DOHH2 (cell line): ENCODE measurements around the gene RIMKLB.
A peak's percentile ranks its signal among the peaks of the same experiment; 100 is the strongest.

Experiments used
- H3F3A ChIP-seq: fragments of 200-600 bp; sonication (generic), shearing (Covaris generic); 2 replicates; pipeline ENCODE4 v1.6.0; 2016; ENCODE audit warnings: antibody characterized with exemption, mild to moderate bottlenecking; ENCODE audit not compliant: control insufficient read depth, insufficient read depth
- H3K27ac ChIP-seq: fragments of 200-600 bp; sonication (generic); 2 replicates; pipeline ENCODE4 v1.5.1; 2014; ENCODE audit warnings: low read depth, mild to moderate bottlenecking, low read length, moderate library complexity
- H3K27me3 ChIP-seq: fragments of 200-600 bp; sonication (generic); 2 replicates; pipeline ENCODE4 v1.6.1; 2014; ENCODE audit warnings: mild to moderate bottlenecking, low read length, mixed read lengths; ENCODE audit not compliant: control insufficient read depth
- H3K36me3 ChIP-seq: fragments of 200-600 bp; sonication (generic); 2 replicates; pipeline ENCODE4 v1.6.1; 2014; ENCODE audit warnings: mild to moderate bottlenecking, low read length, moderate library complexity, mixed read lengths; ENCODE audit not compliant: control insufficient read depth
- H3K4me1 ChIP-seq: fragments of 200-600 bp; sonication (generic); 2 replicates; pipeline ENCODE4 v1.6.1; 2014; ENCODE audit warnings: mild to moderate bottlenecking, low read length, mixed read lengths; ENCODE audit not compliant: control insufficient read depth
- H3K4me2 ChIP-seq: fragments of 200-600 bp; sonication (generic); 2 replicates; pipeline ENCODE4 v1.6.0; 2014; ENCODE audit warnings: mild to moderate bottlenecking, low read length, moderate library complexity
- H3K4me3 ChIP-seq: fragments of 200-600 bp; sonication (generic); 2 replicates; pipeline ENCODE4 v1.5.1; 2014; ENCODE audit warnings: mild to moderate bottlenecking, low read length, mixed read lengths
- H3K79me2 ChIP-seq: fragments of 200-600 bp; sonication (generic); 2 replicates; pipeline ENCODE4 v1.6.1; 2014; ENCODE audit warnings: mild to moderate bottlenecking, low read length, mixed read lengths; ENCODE audit not compliant: control insufficient read depth
- H3K9me2 ChIP-seq: fragments of 200-600 bp; sonication (generic); replicated peaks from 2 replicates; pipeline ENCODE4 v1.6.1; 2014; ENCODE audit warnings: mild to moderate bottlenecking, low read length, mixed read lengths; ENCODE audit not compliant: control insufficient read depth
- H3K9me3 ChIP-seq: fragments of 200-600 bp; sonication (generic); 2 replicates; pipeline ENCODE4 v1.6.1; 2014; ENCODE audit warnings: antibody characterized with exemption, low read length, mixed read lengths; ENCODE audit not compliant: control insufficient read depth, insufficient read depth
- H4K20me1 ChIP-seq: fragments of 200-600 bp; sonication (generic); 2 replicates; pipeline ENCODE4 v1.6.0; 2014; ENCODE audit warnings: low read depth, mild to moderate bottlenecking, antibody characterized with exemption, low read length, moderate library complexity; ENCODE audit not compliant: control insufficient read depth, insufficient read depth
- CTCF ChIP-seq: fragments of 200-600 bp; sonication (generic); IDR thresholded peaks from one replicate; pipeline ENCODE4 v1.5.1; 2014; ENCODE audit warnings: antibody characterized with exemption, mild to moderate bottlenecking, low read depth, low read length; ENCODE audit not compliant: poor library complexity, severe bottlenecking
- EZH2phosphoT487 ChIP-seq: fragments of 200-600 bp; sonication (generic); IDR thresholded peaks from 2 replicates; pipeline ENCODE4 v1.6.1; 2017; ENCODE audit warnings: borderline replicate concordance, mild to moderate bottlenecking, antibody characterized with exemption, low read length, moderate library complexity, mixed read lengths

Gene RIMKLB

GRCh38 chr12:8681129-8681884 is 16.5 kb upstream of the RIMKLB start:
- H3K4me3 ChIP-seq: no peak overlapping the region
- TF ChIP-seq CTCF (no peak), EZH2phosphoT487 (no peak)
- H3K27ac ChIP-seq: no peak overlapping the region
- H3K4me1 ChIP-seq: peaks cover 32% of the 10 kb centered on the region
- no peaks in the 10 kb centered on the region for H3K27me3 ChIP-seq
- peaks cover 4% of the 10 kb centered on the region; the same call in 1 of the 2 replicates for H3F3A ChIP-seq
- 0 out of 2 replicates have a peak overlapping the region, but pooled peaks have one; percentile 6 for H3K4me2 ChIP-seq
- no peaks in the 10 kb centered on the region for H3K9me2 ChIP-seq
- H3K79me2 ChIP-seq: no peaks in the 10 kb centered on the region
- no peaks in the 10 kb centered on the region for H4K20me1 ChIP-seq
- no peaks in the 10 kb centered on the region for H3K9me3 ChIP-seq
- no peaks in the 10 kb centered on the region for H3K36me3 ChIP-seq

- H3K4me1 ChIP-seq: peaks cover 62% of the 10 kb centered on the region
- H3K4me3 ChIP-seq: no peak overlapping the region
- H3K4me2 ChIP-seq: peak overlapping the region; percentile 30
- H3K27ac ChIP-seq: peak overlapping the region; percentile 16; the same call in 1 of the 2 replicates
- H3K79me2 ChIP-seq: no peaks in the 10 kb centered on the region
- H3K36me3 ChIP-seq: no peaks in the 10 kb centered on the region
- no peak for TF ChIP-seq CTCF
- no peak for TF ChIP-seq EZH2phosphoT487
- H3K27me3 ChIP-seq: no peaks in the 10 kb centered on the region
- H3K9me3 ChIP-seq: no peaks in the 10 kb centered on the region
- H4K20me1 ChIP-seq: no peaks in the 10 kb centered on the region
- H3K9me2 ChIP-seq: no peaks in the 10 kb centered on the region
- peaks cover 6% of the 10 kb centered on the region for H3F3A ChIP-seq
Observed at GRCh38 chr12:8685051-8685450, 12.7 kb upstream of the RIMKLB start.

- Histone ChIP-seq H3K4me1 (peaks cover 83% of the 10 kb centered on the region), H3K4me2 (peak overlapping the region; percentile 79), H3K79me2 (0 out of 2 replicates have a peak, but pooled peaks cover 3% of the 10 kb centered on the region), H3K4me3 (peak overlapping the region; percentile 59), H3K36me3 (peaks cover 4% of the 10 kb centered on the region; the same call in 1 of the 2 replicates), H3K27ac (peak overlapping the region; percentile 58), H3K27me3 (no peaks in the 10 kb centered on the region), H3K9me3 (no peaks in the 10 kb centered on the region), H3K9me2 (no peaks in the 10 kb centered on the region), H3F3A (peaks cover 17% of the 10 kb centered on the region), H4K20me1 (no peaks in the 10 kb centered on the region)
- TF ChIP-seq EZH2phosphoT487: no peak
- TF ChIP-seq CTCF: no peak
Observed at GRCh38 chr12:8687846-8688601, 9.8 kb upstream of the RIMKLB start.
